ENCODE measurements around the gene RNU6-1.
A peak's percentile ranks its signal among the peaks of the same experiment; 100 is the strongest.

RNU6-1 gene

DNA sequence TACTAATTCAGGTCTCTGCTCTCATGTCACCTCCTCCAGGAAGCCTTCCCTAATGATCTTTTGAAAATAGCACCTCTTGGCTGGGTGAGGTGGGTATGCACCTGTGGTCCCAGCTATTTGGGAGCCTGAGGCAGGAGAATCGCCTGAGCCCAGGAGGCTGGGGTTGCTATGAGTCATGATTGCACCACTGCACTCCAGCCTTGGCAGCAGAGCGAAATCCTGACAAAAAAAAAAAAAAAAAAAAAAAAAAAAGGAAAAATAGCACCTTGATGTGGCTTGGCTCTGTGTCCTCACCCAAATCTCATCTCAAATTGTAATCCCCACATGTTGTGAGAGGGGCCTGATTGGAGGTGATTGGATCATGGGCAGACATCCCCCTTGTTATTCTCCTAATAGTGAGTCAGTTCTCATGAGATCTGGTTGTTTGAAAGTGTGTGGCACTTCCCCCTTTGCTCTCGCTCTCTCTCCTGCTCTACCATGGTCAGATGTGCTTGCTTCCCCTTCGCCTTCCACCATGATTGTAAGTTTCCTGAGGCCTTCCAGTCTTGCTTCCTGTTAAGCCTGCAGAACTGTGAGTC, 11.2 kb upstream of the RNU6-1 start:
- no peak for TF ChIP-seq CTCF (IDR thresholded peaks at IDR 0.05; ENCODE audit: low read length, missing control alignments)
- DNase-seq (ENCODE audit: low read depth): peak; percentile 57
- H3K4me3 ChIP-seq (replicated peaks; ENCODE audit: low read depth, low read length): no peak overlapping the region

DNA sequence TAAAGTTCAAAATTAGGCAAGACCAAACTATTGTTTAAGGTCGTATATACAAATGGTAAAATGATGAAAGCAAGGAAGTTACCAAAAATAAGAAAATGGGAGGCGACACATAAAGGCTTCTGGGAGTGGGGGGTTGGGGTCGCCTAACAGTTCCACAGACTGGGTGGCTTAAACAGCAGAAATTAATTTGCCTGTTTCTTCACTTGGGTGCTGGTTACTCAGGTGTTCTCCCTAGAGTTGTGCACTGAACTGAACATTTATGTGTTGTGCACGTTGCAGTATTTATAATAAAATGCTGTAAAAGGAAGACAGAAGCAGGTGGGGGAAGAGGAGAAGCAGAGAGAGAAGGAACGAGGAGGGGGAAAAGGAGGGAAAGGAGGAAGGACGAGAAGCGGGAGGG, 10.5 kb upstream of the RNU6-1 start:
- DNase-seq (ENCODE audit: low read depth): no peak
- no peak overlapping the region for H3K4me3 ChIP-seq (replicated peaks; ENCODE audit: low read depth, low read length)
- no peak for TF ChIP-seq CTCF (IDR thresholded peaks at IDR 0.05; ENCODE audit: low read length, missing control alignments)

- H3K4me3 ChIP-seq (replicated peaks; ENCODE audit: low read depth, low read length): no peak overlapping the region
- DNase-seq (ENCODE audit: low read depth): no peak
- no peak for TF ChIP-seq CTCF (IDR thresholded peaks at IDR 0.05; ENCODE audit: low read length, missing control alignments)
Measured at GRCh38 chr15:67849538-67849937, 9.7 kb upstream of the RNU6-1 start.

DNA sequence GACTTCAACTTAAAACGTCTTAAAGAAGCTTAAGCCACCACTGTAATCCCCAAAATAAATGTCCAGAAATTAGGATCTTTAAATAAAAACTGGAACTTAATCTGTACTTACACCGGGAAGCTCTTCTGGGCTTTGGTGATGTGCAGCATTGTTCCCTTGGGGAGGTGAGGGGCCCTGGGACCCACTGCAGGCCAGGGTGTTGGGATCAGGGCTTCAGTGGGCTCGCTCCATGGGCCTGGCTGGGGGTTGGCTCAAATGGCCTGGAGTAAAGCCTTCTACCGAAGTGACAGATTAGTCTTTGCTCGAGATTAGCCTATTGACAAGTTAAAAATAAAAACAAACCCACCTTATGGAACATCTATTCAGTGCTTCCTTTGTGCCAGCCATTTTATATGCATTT, 6.1 kb upstream of the RNU6-1 start:
- no peak for DNase-seq (ENCODE audit: low read depth)
- H3K4me3 ChIP-seq (replicated peaks; ENCODE audit: low read depth, low read length): no peak overlapping the region
- no peak for TF ChIP-seq CTCF (IDR thresholded peaks at IDR 0.05; ENCODE audit: low read length, missing control alignments)

- peak; percentile 89 for DNase-seq (ENCODE audit: low read depth)
- H3K4me3 ChIP-seq (replicated peaks; ENCODE audit: low read depth, low read length): no peak overlapping the region
- no peak for TF ChIP-seq CTCF (IDR thresholded peaks at IDR 0.05; ENCODE audit: low read length, missing control alignments)
Measured at GRCh38 chr15:67843571-67844387, 3.9 kb upstream of the RNU6-1 start.

GRCh38 chr15:67843092-67843501, 3.3 kb upstream of the RNU6-1 start:
- no peak for DNase-seq (ENCODE audit: low read depth)
- TF ChIP-seq CTCF (IDR thresholded peaks at IDR 0.05; ENCODE audit: low read length, missing control alignments): no peak
- no peak overlapping the region for H3K4me3 ChIP-seq (replicated peaks; ENCODE audit: low read depth, low read length)

DNA sequence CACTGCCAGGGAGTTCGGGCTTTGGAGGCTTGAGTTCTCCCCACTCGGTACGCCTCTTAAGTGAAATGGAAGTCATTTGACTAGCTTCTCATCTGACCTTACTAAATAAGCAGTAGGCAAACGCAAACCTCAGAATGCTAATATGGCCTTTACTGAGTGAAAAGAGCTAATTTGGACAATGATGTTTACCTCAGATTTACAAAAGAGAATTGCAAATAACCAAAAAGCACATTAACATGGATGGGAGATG, 1.6 kb upstream of the RNU6-1 start:
- no peak overlapping the region for H3K4me3 ChIP-seq (replicated peaks; ENCODE audit: low read depth, low read length)

More for the DNA sequence above, 1.6 kb upstream of the RNU6-1 start:
- TF ChIP-seq CTCF (IDR thresholded peaks at IDR 0.05; ENCODE audit: low read length, missing control alignments): no peak
- no peak for DNase-seq (ENCODE audit: low read depth)
